ENCODE results near the gene CDC34.

CDC34 gene

GRCh38 chr19:539429-540030 lies 8.0 kb downstream of the CDC34 start:
- H3K4me3 ChIP-seq (ENCODE audit: low read depth, low read length) = no peak overlapping the region
- TF ChIP-seq CTCF (IDR thresholded peaks at IDR 0.05; ENCODE audit: insufficient read depth, low read depth, low read length, missing control alignments) = no peak
- DNase-seq (ENCODE audit: low read depth) = no peak

- DNase-seq (ENCODE audit: low read depth) = no peak
- no peak overlapping the region for H3K4me3 ChIP-seq (ENCODE audit: low read depth, low read length)
- no peak for TF ChIP-seq CTCF (IDR thresholded peaks at IDR 0.05; ENCODE audit: insufficient read depth, low read depth, low read length, missing control alignments)
Observed at GRCh38 chr19:540867-541637, 9.5 kb downstream of the CDC34 start.

GRCh38 chr19:541699-542098 lies 10.1 kb downstream of the CDC34 start:
- no peak overlapping the region for H3K4me3 ChIP-seq (ENCODE audit: low read depth, low read length)
- no peak for DNase-seq (ENCODE audit: low read depth)
- no peak for TF ChIP-seq CTCF (IDR thresholded peaks at IDR 0.05; ENCODE audit: insufficient read depth, low read depth, low read length, missing control alignments)

GRCh38 chr19:542173-542866 lies 10.8 kb downstream of the CDC34 start:
- no peak for DNase-seq (ENCODE audit: low read depth)
- TF ChIP-seq CTCF (IDR thresholded peaks at IDR 0.05; ENCODE audit: insufficient read depth, low read depth, low read length, missing control alignments) = no peak
- H3K4me3 ChIP-seq (ENCODE audit: low read depth, low read length) = no peak overlapping the region

- no peak within 1 kb of the TSS for H3K4me3 ChIP-seq (ENCODE audit: low read depth, low read length)
- DNase-seq (ENCODE audit: low read depth) = no peak
- TF ChIP-seq CTCF (IDR thresholded peaks at IDR 0.05; ENCODE audit: insufficient read depth, low read depth, low read length, missing control alignments) = no peak
Observed at GRCh38 chr19:543910-544608, 12.5 kb downstream of the CDC34 start, which contains the start of gene GZMM. GZMM (plus strand) TSS chr19:544053; CDS start chr19:544072, 19 bp downstream.

- DNase-seq (ENCODE audit: low read depth) = no peak
Observed at GRCh38 chr19:547117-547516, 15.6 kb downstream of the CDC34 start.

More at GRCh38 chr19:547117-547516, 15.6 kb downstream of the CDC34 start:
- TF ChIP-seq CTCF (IDR thresholded peaks at IDR 0.05; ENCODE audit: insufficient read depth, low read depth, low read length, missing control alignments) = no peak
- H3K4me3 ChIP-seq (ENCODE audit: low read depth, low read length) = no peak overlapping the region
